Measurements from ENCODE around the gene GALK1.
"Not testable (repeated sequence)": the region's sequence is repeated elsewhere in the genome, so short reads cannot be mapped to it uniquely, and the experiment has no call there.

The GALK1 gene

DNA sequence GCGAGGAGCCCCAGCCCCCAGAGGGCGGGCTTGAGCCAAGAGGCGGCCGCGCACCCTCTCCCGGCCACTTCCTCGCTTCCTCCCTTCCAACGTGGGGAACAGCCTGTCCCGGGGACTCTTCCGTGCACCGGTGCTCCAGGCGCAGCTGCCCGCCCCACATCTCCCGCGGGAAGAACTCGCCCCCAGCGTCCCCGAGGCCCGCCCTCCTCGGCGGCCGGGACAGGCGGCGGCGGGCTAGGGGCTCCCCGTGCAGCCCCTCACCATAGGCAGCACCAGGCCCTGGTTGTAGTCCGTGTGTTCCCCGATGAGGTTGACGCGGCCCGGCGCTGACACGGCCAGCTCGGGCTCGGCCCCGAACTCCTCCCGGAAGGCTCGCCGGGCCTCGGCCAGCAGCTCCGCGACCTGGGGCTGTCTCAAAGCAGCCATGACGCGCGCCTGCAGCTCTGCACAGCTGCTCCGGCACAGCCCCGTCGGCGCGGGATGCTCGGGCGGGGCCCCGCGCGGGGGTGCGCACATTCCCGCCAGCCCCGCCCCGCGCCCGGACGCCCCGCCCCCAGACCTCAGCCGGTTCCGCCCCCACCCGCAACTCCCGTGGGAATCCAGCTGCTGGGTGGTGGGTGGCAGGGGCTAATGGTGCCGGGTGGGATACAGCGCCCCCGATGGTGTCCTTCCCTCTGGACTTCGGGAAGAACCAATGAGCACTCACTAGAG is at the start of gene GALK1:
GALK1 (minus strand) TSS at position 482 of the 711 bp plus-strand sequence; CDS start at position 426, 56 bp downstream.
- DNase-seq (ENCODE audit: low spot score) = peak; percentile 90

DNA sequence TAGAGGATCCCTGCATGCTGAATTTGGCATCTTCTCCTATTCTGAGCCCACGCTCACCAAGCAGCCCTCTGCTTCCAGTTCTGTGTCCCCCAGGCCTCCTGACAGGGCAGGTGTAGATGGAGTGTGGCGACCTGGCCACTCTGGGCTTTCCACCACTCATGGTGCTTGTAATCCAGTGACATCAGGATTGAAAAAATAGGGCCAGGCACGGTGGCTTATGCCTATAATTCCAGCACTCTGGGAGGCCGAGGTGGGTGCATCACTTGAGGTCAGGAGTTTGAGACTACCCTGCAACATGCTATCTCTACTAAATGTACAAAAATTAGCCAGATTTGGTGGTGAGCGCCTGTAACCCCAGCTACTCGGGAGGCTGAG is 49.0 kb upstream of the GALK1 start:
- DNase-seq (ENCODE audit: low spot score) = peak; percentile 38

DNA sequence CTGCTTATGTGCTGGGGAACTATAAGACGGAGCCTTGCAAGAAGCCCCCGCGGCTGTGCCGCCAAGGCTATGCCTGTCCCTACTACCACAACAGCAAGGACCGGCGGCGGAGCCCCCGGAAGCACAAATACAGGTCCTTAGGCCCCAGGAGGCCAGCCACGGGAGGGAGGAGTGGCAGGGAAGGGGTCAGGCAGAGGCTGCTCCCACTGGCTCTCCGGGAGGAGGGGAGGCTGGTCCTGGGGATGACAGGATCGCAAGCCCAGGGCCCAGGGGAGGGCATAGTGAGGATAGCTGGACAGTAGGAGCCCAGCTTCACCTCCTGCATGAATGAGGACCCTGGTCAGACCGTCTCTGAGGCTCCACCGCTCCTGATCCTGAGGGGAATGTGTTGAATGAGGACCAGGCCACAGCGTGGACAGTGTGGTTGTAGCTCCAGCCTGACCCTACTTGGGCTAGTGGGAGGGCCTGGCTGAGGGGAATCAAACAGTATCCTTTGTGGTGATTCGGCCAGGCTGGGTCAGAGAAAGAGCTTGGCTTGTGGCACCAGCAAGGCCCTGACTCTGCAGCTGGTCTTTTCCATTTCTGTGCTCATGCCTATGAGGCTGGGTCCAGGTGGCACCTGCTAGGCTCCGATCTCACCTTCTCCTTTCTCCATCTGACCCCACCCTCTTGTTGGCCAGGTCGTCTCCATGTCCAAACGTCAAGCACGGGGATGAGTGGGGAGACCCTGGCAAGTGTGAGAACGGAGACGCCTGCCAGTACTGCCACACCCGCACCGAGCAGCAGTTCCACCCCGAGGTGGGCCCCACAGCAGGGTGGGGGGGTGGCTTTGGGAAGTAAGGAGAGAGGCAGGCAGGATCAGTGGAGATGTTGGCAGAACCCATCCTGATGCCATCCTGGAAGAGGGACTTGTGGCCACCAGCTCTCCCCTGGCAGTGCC is 48.4 kb upstream of the GALK1 start:
- peak; percentile 47 for DNase-seq (ENCODE audit: low spot score)

DNA sequence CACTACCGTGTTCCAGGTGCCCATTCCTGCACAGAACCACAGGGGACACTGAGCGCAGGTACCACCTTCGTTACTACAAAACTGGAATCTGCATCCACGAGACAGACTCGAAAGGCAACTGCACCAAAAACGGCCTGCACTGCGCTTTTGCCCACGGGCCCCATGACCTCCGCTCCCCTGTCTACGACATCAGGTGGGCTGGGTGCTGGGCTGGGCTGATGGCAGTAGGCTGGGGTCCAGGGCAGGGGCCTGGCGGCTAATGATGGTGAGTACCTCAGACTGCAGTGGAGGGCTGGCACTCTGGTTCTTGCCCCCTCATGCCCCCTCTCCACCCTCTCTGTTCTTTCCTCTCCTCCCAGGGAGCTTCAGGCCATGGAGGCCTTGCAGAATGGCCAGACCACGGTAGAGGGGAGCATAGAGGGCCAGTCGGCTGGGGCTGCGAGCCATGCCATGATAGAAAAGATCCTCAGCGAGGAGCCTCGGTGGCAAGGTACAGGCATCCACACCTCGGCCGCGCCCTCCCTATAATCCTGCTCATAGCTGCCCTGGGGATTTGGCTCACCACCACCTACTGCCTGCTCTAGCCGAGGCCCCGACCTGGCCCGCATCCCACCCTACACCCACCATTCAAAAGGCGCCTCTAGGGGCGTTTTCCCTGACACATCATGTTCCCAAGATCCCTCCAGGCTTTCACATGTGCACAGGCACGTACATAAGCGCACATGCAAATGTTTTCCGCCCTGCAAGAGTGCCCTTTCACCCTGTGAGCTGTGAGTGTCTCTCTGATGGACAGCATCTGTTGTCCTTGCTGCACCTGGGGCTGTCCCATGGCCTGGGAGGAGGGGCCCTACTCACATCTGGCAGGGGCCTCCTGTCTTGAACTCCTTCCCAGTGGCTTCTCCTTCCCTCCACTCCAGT is 47.4 kb upstream of the GALK1 start:
- no peak for DNase-seq (ENCODE audit: low spot score)

DNA sequence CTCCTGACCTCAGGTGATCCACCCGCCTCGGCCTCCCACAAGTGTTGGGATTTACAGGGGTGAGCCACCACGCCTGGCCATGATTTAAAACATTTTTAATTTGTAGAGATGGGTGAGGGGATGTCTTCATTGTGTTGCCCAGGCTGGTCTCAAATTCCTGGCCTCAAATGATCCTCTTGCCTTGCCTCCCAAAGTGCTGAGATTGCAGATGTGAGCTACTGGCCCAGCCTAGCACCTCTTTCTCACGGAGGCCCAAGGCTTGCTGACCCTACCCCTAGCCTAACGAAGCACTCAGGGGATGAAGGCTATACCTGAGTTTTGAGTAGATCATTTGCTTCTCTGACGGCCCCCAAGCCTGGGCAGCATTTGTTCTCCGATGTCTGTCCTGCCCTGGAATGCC is 46.2 kb upstream of the GALK1 start:
- no peak for DNase-seq (ENCODE audit: low spot score)

DNA sequence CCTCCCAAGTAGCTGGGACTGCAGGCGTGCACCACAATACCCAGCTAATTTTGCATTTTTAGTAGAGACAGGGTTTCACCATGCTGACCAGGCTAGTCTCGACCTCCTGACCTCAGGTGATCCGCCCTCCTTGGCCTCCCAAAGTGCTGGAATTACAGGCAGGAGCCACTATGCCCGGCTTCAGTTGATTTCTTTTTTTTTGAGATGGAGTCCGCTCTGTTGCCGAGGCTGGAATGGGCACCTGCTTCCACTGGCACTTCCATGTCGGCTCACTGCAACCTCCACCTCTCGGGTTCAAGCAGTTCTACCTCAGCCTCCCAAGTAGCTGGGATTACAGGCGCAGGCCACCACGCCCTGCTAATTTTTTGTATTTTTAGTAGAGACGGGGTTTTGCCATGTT is 45.8 kb upstream of the GALK1 start:
- DNase-seq (ENCODE audit: low spot score) = not testable (repeated sequence)

DNA sequence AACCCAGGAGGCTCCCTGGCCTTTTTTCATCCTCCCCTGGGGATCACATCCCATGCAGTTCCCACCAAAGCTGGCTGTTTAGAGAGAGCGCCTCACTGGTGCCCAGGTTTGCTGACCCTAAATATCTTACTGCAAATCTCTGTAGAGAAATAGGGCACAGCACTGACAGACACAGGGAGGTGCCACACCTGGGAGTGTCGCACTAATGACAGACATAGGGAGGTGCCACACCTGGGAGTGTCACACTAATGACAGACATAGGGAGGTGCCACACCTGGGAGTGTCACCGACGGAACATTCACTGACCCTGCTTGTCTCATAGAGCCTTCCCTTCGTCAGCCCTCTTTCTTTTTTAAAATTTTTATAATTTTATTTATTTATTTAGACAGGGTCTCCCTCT is 45.2 kb upstream of the GALK1 start:
- DNase-seq (ENCODE audit: low spot score) = no peak

DNA sequence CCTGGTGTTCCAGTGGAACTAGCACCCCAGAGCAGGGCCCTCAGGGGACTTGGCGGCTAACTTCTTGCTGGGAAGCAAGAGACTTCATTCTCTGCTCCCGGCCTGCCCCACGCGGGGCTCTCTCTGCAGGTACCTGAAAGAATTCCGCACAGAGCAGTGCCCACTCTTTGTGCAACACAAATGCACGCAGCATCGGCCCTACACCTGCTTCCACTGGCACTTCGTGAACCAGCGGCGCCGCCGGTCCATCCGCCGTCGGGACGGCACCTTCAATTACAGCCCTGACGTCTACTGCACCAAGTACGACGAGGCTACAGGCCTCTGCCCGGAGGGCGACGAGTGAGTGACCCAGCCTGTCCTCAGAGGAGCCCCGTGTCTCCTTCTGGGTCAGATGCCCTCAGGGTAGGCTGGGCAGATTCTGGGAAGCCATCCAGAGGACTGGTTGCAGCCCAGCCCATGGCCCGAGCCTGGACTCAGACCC is 44.7 kb upstream of the GALK1 start:
- DNase-seq (ENCODE audit: low spot score) = no peak

DNA sequence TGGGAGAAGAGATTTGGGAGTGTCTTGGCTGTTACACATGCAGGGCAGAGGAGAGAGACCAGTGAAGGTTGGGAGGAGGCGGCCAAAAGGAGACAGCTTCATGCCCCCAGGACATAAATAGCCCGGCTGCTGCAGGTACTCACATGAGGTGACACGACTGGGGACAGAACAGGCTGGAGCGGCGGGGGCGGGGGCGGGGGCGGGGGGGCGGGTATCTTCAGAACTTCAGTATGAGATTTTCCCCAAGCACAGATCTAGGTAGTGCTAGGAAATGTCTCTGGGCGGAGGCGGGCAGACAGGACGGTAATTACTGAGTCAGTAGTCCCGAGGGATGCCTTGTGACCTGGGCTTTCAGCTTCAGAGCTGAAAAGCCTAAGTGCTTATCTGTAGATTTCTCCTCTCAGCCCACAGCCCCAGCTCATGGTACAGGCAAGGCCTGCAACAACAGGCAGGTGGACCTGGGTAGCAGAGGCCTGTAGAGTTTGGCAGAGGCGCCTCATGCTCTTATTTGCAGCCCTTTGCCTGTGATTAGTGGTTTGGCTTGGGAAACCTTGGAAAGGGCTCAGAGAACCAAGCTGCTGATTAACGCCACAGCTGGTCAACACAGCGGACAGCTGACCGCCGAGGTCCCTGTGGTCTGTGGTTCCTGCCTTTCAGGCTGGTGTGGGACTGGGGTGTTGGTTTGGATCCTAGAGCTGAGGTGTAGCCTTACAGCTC is 44.1 kb upstream of the GALK1 start:
- no peak for DNase-seq (ENCODE audit: low spot score)

DNA sequence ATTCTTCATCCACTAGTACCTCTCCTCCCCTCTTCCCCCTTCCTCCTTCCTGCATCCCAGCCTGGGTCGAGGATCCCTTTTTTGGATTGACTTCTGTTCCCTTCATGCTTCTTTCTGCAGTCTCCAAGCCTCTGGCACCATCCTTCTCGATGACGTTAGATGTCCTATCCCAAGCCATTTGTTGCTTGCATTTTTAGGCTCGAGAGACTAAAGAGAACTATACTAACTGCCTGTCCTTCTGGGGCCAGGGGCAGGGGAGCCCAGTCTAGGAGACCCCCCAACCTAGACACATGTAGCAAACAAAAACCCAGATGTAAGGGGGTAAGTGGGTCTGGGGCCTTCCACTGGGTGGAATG is 43.5 kb upstream of the GALK1 start:
- no peak for DNase-seq (ENCODE audit: low spot score)

DNA sequence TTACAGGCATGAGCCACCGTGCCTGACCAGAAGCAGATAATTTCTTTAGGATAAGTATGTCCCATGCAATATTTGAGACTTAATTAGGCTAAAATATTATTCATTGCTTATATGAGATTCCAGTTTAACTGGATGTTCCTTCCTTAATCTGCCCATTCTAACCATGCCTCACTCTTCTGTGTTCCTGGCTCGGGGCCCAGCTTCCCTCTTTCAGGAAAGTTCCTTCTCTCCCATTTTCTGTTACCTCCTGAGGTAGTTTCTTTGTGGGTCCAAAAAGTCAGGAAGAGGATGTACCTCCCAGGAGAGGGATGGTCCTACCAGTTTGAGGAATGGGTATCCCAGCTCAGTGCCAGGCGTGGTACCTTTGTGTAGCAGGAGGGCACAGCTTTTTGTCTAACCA is 42.9 kb upstream of the GALK1 start:
- no peak for DNase-seq (ENCODE audit: low spot score)

DNA sequence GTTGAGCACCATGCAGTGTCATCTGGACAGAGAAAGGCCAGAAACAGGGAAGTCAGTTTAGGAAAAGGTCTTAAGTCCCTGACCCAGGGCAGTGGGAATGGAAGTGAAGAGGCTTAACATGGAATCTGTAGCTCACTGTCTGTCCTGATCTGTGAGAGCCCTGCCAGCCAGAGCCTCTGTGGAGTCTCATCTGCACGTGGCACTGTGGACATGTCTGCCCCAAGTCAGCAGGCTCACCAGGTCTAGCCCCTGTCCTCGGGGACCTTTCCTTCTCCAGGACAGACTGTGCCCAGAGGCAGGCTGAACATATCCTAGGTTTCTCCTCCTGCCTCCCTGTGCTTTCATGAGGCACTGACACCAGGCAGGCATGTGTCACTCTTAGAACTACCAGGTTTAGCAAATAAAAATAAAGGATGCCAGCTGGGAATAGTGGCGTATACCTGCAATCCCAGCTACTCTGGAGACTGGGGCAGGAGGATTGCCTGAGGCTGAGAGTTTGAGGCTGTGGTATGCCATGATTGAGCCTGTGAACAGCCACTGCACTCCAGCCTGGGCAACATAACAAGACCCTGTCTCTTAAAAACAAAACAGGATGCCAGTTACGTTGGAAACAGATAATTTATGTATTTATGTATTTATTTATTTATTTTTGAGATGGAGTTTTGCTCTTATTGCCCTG is 42.0 kb upstream of the GALK1 start:
- DNase-seq (ENCODE audit: low spot score) = no peak

DNA sequence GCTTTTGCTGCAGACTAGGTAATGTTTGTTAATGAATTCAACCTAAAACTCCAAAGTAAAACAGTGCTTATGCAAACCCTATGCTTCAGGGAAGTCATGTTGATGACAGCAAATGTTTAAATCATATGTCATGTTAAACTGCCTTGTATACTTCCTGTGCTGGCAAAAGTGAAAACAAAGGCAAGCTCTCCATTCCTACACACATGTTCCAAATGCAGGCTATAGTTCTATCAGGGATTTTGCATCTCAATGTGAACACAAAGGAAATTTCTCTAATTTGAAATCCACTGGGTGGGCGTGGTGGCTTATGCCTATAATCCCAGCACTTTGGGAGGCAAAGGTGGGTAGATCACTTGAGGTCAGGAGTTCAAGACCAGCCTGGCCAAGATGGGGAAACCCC is 38.9 kb upstream of the GALK1 start:
- DNase-seq (ENCODE audit: low spot score) = no peak

DNA sequence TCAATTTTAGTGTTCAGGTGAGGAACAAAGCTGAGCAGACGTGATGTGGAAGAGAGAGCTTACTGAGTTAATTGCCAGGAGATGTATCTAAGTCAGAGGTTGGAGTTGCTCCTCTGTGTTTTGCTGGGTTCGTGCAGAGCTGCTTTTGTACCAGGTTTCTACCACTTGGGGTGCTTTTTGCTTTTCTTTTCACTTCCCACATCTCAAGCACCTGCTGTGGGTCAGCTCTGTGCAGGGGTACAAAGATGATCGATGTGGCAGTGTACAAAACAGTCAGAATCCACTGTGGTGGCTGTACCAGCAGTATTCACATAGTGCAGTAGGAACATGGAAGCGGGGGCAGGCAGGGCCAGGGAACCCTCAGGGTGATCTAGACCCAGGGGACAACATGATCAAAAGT is 34.4 kb upstream of the GALK1 start:
- no peak for DNase-seq (ENCODE audit: low spot score)

DNA sequence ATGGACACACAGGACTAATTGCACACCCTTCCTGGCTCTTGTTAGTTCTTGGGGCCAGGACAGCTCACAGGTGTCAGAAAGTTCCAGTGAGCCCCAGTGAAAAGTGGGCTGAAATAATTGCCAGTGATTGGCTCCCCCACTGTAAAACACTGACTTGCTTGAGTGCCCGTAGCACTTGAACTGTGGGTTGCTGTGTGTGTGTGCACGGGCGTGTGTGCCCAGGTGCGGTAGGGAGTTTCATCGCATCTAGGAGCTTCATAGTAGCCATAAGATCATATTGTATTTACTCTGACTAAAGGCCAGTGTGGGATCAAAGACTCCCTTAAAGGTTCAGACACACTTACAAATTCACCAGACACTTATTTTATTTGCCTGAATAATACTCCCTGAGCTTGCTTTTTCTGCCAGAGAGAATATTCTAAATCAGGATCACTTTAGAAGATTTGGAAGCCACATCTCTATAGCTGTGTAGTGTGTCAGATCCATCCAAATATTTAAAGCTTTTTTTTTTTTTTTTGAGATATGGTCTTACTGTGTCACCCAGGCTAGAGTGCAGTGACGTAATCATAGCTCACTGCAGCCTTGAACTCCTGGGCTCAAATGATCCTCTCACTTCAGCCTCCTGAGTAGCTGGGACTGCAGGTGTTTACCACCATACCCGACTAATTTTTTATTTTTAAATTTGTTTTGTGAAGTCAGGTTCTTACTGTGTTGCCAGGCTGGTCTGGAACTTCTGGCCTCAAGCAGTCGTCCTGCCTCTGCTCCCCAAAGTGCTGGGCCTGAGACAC is 31.0 kb upstream of the GALK1 start:
- DNase-seq (ENCODE audit: low spot score) = no peak

DNA sequence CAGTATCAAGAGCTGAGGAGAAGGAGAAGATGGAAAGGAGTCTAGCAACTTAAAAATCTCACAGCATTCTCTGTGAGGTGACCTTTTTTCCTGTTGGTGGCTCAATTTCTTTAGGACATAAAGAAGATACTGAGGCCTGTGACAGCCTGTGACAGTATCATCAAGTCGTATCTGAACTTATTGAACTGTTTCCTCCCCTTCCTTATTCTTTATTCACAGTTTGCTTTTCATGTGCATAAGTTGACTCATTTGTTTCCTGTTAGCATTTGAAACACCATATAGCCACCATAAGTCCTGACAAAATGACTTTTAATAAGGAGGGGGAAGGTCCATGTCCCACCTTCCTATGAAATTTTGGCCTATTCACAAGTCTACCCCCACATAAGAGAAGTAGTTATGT is 28.5 kb upstream of the GALK1 start:
- no peak for DNase-seq (ENCODE audit: low spot score)

DNA sequence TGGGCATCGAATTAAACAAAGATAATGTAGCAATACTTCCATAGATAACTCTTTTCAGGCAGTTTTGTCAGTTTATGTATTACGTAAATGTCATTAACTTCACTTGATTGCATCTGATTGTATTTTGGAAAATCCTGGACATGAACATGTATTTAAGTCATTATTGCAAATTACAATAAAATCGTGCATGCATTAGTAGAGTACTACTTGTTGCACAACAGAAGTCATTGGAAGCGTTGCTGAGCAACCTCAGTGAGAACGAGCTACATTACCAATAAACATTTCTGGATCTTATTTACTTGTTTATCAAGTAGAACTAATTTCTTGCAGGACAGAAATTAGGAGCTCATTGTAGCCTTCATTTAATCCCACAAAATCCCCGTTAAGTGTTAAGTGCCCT is 26.3 kb upstream of the GALK1 start:
- no peak for DNase-seq (ENCODE audit: low spot score)

DNA sequence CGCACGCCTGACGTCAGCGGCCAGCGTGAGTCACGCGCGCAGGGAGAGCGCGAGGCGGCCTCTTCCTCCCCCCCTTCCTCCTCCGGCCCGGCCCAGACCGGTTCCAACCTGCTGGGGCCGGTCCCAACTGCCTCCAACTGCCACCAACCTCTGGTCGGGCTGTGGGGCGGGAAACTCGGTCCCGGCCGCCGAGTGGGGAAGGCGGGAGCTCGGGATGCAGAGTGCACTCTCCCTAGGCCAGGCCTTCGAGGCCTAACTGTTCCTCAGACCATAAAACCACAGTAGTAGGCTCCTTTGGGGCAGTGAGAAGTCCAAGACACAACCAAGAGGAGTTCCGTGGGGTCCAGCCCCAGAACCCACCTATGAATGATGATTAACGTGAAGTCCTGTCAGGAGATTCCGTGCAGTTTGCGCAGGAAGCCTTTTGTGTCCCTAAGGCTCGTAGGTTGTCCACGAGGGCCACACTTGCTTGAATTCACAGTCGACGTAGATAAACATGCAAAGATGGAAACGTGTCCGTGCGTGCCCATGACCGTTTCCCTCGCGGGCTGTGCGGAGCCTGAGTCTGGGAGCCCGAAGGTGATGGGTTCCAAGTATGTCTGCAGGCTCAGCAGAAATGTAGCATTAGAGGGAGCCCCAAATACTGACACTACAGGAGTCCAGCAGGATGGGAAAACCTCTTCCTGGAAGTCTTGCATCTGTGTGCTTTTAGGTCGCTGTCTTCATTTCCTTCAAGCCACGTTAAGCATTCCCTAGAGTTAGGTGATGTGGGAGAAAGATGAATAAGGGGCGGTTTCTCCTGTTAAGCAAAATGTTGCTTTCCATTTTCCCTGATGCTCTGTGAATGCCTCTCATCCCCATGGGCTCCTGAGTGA is 20.3 kb upstream of the GALK1 start:
- DNase-seq (ENCODE audit: low spot score) = peak; percentile 98

DNA sequence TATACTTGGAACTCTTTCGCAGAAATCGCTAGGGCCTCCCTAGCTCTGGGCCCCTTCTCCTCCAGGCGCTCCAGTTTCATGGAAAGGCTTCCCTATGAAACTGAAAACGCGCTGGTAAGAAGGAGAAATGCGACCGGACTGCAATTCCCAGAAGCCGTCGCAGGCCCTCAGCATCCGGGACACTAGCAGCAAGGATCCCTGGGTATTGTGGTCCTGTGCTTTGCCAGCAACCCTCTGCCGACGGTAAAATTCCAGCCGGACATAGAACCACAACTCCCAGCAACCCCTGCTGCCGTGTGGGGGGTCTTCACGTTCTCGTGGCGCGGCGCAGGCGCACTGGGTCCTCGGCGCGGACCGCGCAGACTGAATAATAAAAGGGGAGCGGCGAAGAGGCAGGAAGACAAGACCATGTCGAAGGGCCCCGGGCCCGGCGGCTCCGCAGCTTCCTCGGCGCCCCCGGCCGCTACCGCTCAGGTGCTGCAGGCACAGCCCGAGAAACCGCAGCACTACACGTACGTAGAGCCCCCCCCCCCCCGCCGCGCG is 19.6 kb upstream of the GALK1 start, which contains the start of gene UNK:
UNK (plus strand) TSS at position 334 of the 543 bp plus-strand sequence; CDS start at position 409, 75 bp downstream.
- DNase-seq (ENCODE audit: low spot score) = peak; percentile 100

Measured in ecto neural progenitor cell (in vitro differentiated cells).